Measurements from ENCODE around the gene TCEANC.

DNA sequence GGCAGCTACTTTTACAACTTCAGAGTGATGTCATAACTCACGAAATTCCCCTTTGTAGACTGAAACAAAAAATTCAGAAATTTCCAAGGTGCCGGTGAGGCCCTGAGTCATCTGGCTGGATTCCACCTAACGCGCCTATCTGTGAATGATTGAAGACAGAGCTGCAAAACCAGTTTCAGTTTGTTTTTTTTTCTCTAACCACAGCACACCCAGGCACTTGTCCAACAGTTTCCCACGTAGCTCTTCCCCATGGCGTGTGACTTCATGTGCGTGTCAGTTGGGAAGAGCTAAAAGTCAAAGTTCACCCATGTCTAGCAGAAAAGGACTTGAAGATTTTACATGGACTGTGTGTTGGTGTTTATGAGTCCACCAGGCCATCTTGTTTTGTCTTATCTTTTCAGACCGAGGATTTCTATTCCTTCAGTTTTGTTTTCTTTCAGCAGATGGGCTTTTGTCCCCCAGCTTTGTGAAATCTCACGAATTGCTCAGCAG lies 16.4 kb downstream of the TCEANC start:
- TF ChIP-seq ZNF274 (IDR thresholded peaks at IDR 0.05; ENCODE audit: low read depth, low read length) (no peak), YY1 (IDR thresholded peaks at IDR 0.05; ENCODE audit: insufficient read depth, insufficient read length) (no peak)
